C4-2B (cell line): ENCODE measurements around the gene GALNT9.

ENCODE experiments used
- CTCF ChIP-seq: fragments of 450-650 bp; conservative IDR thresholded peaks from 2 replicates; pipeline ENCODE4 v1.5.1; 2017; ENCODE audit warnings: mild to moderate bottlenecking
- ZFX ChIP-seq: fragments of 450-650 bp; IDR thresholded peaks from 2 replicates; pipeline ENCODE4 v1.6.1; 2017

- TF ChIP-seq CTCF = no peak
- no peak for TF ChIP-seq ZFX
These were observed 173.4 kb downstream of the GALNT9 start for GRCh38 chr12:132155771-132156572.
